H9 (cell line): ENCODE measurements around the gene SEC24C. TPM values are rescaled to one million over a fixed set of nuclear protein-coding genes. Genes with fewer than 3 reads are reported as not detected.

Source experiments
- DNase-seq: peaks from one replicate; pipeline ENCODE4 v3.0.0-alpha.2; 2017
- H2AFZ ChIP-seq: one replicate; pipeline ENCODE4 v1.6.1; 2013; ENCODE audit warnings: mild to moderate bottlenecking, low read length, control low read depth, moderate library complexity
- H2AK5ac ChIP-seq: 2 replicates; pipeline ENCODE4 v1.6.1; 2013; ENCODE audit warnings: low read length, control low read depth, mixed read lengths; ENCODE audit not compliant: insufficient read length
- H2BK120ac ChIP-seq: one replicate; pipeline ENCODE4 v1.6.1; 2013; ENCODE audit warnings: low read depth, mild to moderate bottlenecking, low read length, control low read depth, inconsistent platforms; ENCODE audit not compliant: poor library complexity, severe bottlenecking
- H2BK12ac ChIP-seq: 2 replicates; pipeline ENCODE4 v1.6.1; 2013; ENCODE audit warnings: low read length, control low read depth, mixed read lengths, low read depth; ENCODE audit not compliant: insufficient read length
- H2BK15ac ChIP-seq: 2 replicates; pipeline ENCODE4 v1.6.1; 2013; ENCODE audit warnings: low read depth, low read length, control low read depth
- H2BK20ac ChIP-seq: one replicate; pipeline ENCODE4 v1.6.1; 2013; ENCODE audit warnings: low read depth, mild to moderate bottlenecking, low read length, control low read depth, inconsistent platforms; ENCODE audit not compliant: poor library complexity, severe bottlenecking
- H2BK5ac ChIP-seq: 2 replicates; pipeline ENCODE4 v1.6.1; 2013; ENCODE audit warnings: low read length, control low read depth, mixed read lengths; ENCODE audit not compliant: insufficient read length
- H3K14ac ChIP-seq: 2 replicates; pipeline ENCODE4 v1.6.1; 2013; ENCODE audit warnings: low read length, control low read depth; ENCODE audit not compliant: insufficient read depth
- H3K18ac ChIP-seq: 2 replicates; pipeline ENCODE4 v1.6.1; 2013; ENCODE audit warnings: low read depth, mild to moderate bottlenecking, mixed read lengths, low read length, control low read depth; ENCODE audit not compliant: insufficient read length
- H3K23ac ChIP-seq: 2 replicates; pipeline ENCODE4 v1.6.1; 2013; ENCODE audit warnings: low read length, control low read depth, mixed read lengths, low read depth; ENCODE audit not compliant: insufficient read length
- H3K23me2 ChIP-seq: 2 replicates; pipeline ENCODE4 v1.6.1; 2013; ENCODE audit warnings: low read depth, mild to moderate bottlenecking, mixed read lengths, low read length, control low read depth; ENCODE audit not compliant: insufficient read length, poor library complexity, severe bottlenecking
- H3K27ac ChIP-seq: 2 replicates; pipeline ENCODE4 v1.5.1; 2013; ENCODE audit warnings: low read length, control low read depth, mixed read lengths, low read depth; ENCODE audit not compliant: insufficient read length
- H3K27me3 ChIP-seq: 2 replicates; pipeline ENCODE4 v1.6.1; 2013; ENCODE audit warnings: low read length, control low read depth, inconsistent platforms; ENCODE audit not compliant: insufficient read depth
- H3K4ac ChIP-seq: 2 replicates; pipeline ENCODE4 v1.6.1; 2013; ENCODE audit warnings: low read depth, mild to moderate bottlenecking, control low read depth, inconsistent platforms, low read length, moderate library complexity
- H3K4me1 ChIP-seq: 2 replicates; pipeline ENCODE4 v1.6.1; 2013; ENCODE audit warnings: low read length, control low read depth, inconsistent platforms; ENCODE audit not compliant: insufficient read depth
- H3K4me2 ChIP-seq: 2 replicates; pipeline ENCODE4 v1.6.1; 2013; ENCODE audit warnings: low read length, control low read depth, mixed read lengths; ENCODE audit not compliant: insufficient read length, insufficient read depth
- H3K56ac ChIP-seq: 2 replicates; pipeline ENCODE4 v1.6.1; 2013; ENCODE audit warnings: low read depth, mild to moderate bottlenecking, mixed read lengths, low read length, control low read depth; ENCODE audit not compliant: insufficient read length
- H3K79me1 ChIP-seq: 2 replicates; pipeline ENCODE4 v1.6.1; 2013; ENCODE audit warnings: low read depth, mild to moderate bottlenecking, moderate library complexity, low read length, control low read depth, inconsistent platforms; ENCODE audit not compliant: insufficient read depth, poor library complexity, severe bottlenecking
- H3K79me2 ChIP-seq: 2 replicates; pipeline ENCODE4 v1.6.1; 2013; ENCODE audit warnings: low read length, control low read depth, inconsistent platforms; ENCODE audit not compliant: insufficient read depth
- H3K9ac ChIP-seq: 2 replicates; pipeline ENCODE4 v1.6.1; 2013; ENCODE audit warnings: low read length, control low read depth, mixed read lengths; ENCODE audit not compliant: insufficient read length; ENCODE audit errors: extremely low read depth
- H3K9me3 ChIP-seq: one replicate; pipeline ENCODE4 v1.6.1; 2013; ENCODE audit warnings: low read depth, low read length, inconsistent platforms; ENCODE audit not compliant: control insufficient read depth
- H3T11ph ChIP-seq: one replicate; pipeline ENCODE4 v1.6.1; 2013; ENCODE audit warnings: mild to moderate bottlenecking, low read length, control low read depth, inconsistent platforms
- H4K20me1 ChIP-seq: one replicate; pipeline ENCODE4 v1.6.1; 2013; ENCODE audit not compliant: control insufficient read depth, insufficient read length, insufficient read depth
- H4K5ac ChIP-seq: 2 replicates; pipeline ENCODE4 v1.6.1; 2013; ENCODE audit warnings: low read depth, mild to moderate bottlenecking, mixed read lengths, low read length, control low read depth; ENCODE audit not compliant: insufficient read length
- H4K8ac ChIP-seq: replicated peaks from 2 replicates; pipeline ENCODE4 v1.6.1; 2013; ENCODE audit warnings: low read length, control low read depth, mixed read lengths, low read depth; ENCODE audit not compliant: insufficient read length
- H4K91ac ChIP-seq: 2 replicates; pipeline ENCODE4 v1.6.1; 2013; ENCODE audit warnings: low read depth, mild to moderate bottlenecking, moderate library complexity, mixed read lengths, low read length, control low read depth; ENCODE audit not compliant: insufficient read length
- H3K27ac Mint-ChIP-seq, 3 experiments: 2 replicates in 2 of 3; 3 replicates in 1 of 3; pipeline ENCODE4 v1.8.0; 2020 to 2021; ENCODE audit warnings: mixed read lengths in 3 of 3, mild to moderate bottlenecking in 1 of 3, moderate library complexity in 1 of 3
- H3K27me3 Mint-ChIP-seq: 2 replicates; pipeline ENCODE4 v1.8.0; 2021; ENCODE audit warnings: low read depth, mild to moderate bottlenecking, moderate library complexity, mixed read lengths
- H3K36me3 Mint-ChIP-seq, 3 experiments: 2 replicates in 2 of 3; 3 replicates in 1 of 3; pipeline ENCODE4 v1.8.0; 2020 to 2021; ENCODE audit warnings: low read depth in 3 of 3, mixed read lengths in 3 of 3; ENCODE audit not compliant: insufficient read depth in 1 of 3
- H3K4me1 Mint-ChIP-seq, 2 experiments: 2 replicates each; pipeline ENCODE4 v1.8.0; 2020; ENCODE audit warnings: mixed read lengths in 2 of 2
- H3K4me3 Mint-ChIP-seq, 2 experiments: 2 replicates in 1 of 2; 3 replicates in 1 of 2; pipeline ENCODE4 v1.8.0; 2020 to 2021; ENCODE audit warnings: mild to moderate bottlenecking in 2 of 2, mixed read lengths in 2 of 2, moderate library complexity in 1 of 2
- H3K9me3 Mint-ChIP-seq, 2 experiments: 2 replicates in 1 of 2; 3 replicates in 1 of 2; pipeline ENCODE4 v1.8.0; 2020; ENCODE audit warnings: mild to moderate bottlenecking in 2 of 2, mixed read lengths in 2 of 2, moderate library complexity in 1 of 2
- CTCF ChIP-seq: fragments of 200-600 bp; sonication (generic); conservative IDR thresholded peaks from 3 replicates; pipeline ENCODE4 v1.8.0; 2021; ENCODE audit warnings: antibody characterized with exemption, mild to moderate bottlenecking
- total RNA-seq: library from RNA; stranded (reverse); gene quantifications from 2 replicates; pipeline ENCODE4 v1.2.1, GENCODE V29; 2021

Gene SEC24C
- total RNA-seq, 1 experiment from 2014 or later, result 62.4 TPM

- no peak overlapping the region for H3K4me2 ChIP-seq
Measured at GRCh38 chr10:73815719-73816030, 71.5 kb downstream of the SEC24C start.

More at GRCh38 chr10:73815719-73816030, 71.5 kb downstream of the SEC24C start:
- no peak overlapping the region for H4K5ac ChIP-seq
- H3K9me3 ChIP-seq, result no peaks in the 10 kb centered on the region
- H4K91ac ChIP-seq, result no peak overlapping the region
- TF ChIP-seq CTCF, result no peak
- peaks cover 7 to 10% of the 10 kb centered on the region in 2 experiments for H3K4me1 Mint-ChIP-seq
- H4K20me1 ChIP-seq, result no peaks in the 10 kb centered on the region
- no peak overlapping the region for H3K4me3 Mint-ChIP-seq
- no peak overlapping the region for H2BK5ac ChIP-seq
- H2BK12ac ChIP-seq, result no peak overlapping the region
- DNase-seq, result no peak
- no peaks in the 10 kb centered on the region for H3K9me3 Mint-ChIP-seq
- H3K18ac ChIP-seq, result no peak overlapping the region
- H3K56ac ChIP-seq, result no peak overlapping the region
- no peaks in the 10 kb centered on the region for H3K79me1 ChIP-seq
- no peaks in the 10 kb centered on the region for H3K79me2 ChIP-seq
- H2AK5ac ChIP-seq, result no peak overlapping the region
- H3K14ac ChIP-seq, result no peak overlapping the region
- H2BK15ac ChIP-seq, result no peak overlapping the region
- no peaks in the 10 kb centered on the region for H3K27me3 ChIP-seq
- H3K27ac ChIP-seq, result no peak overlapping the region
- H2BK20ac ChIP-seq, result no peak overlapping the region
- H3K4me1 ChIP-seq, result no peaks in the 10 kb centered on the region
- H4K8ac ChIP-seq, result no peak overlapping the region
- no peak overlapping the region for H2AFZ ChIP-seq
- H3K4ac ChIP-seq, result no peak overlapping the region
- no peak overlapping the region for H2BK120ac ChIP-seq
- peaks cover 1% of the 10 kb centered on the region for H3K23me2 ChIP-seq
- no peak overlapping the region for H3K27ac Mint-ChIP-seq
- H3K27me3 Mint-ChIP-seq, result no peaks in the 10 kb centered on the region
- no peak overlapping the region for H3T11ph ChIP-seq
- peaks cover 20 to 46% (median 25%) of the 10 kb centered on the region in 3 experiments; a peak in 6 of 7 replicates for H3K36me3 Mint-ChIP-seq
- H3K23ac ChIP-seq, result no peak overlapping the region
- H3K9ac ChIP-seq, result no peak overlapping the region
